Skeletal muscle tissue (tissue), 4 donors: ENCODE measurements around the gene ZFAND3. TPM values are rescaled to one million over a fixed set of nuclear protein-coding genes. Genes with fewer than 3 reads are reported as not detected.

Experiments
- H3K27ac ChIP-seq: one replicate; pipeline ENCODE4 v1.7.0; 2013; ENCODE audit warnings: mild to moderate bottlenecking, low read depth, low read length, inconsistent platforms
- H3K27me3 ChIP-seq, 3 donors: one replicate each; pipeline ENCODE4 v1.7.0; 2013; ENCODE audit warnings: low read length in 3 of 3; ENCODE audit not compliant: control insufficient read depth in 3 of 3, insufficient read depth in 3 of 3
- H3K36me3 ChIP-seq, 3 donors: one replicate each; pipeline ENCODE4 v1.7.0; 2013; ENCODE audit warnings: low read length in 3 of 3; ENCODE audit not compliant: control insufficient read depth in 3 of 3, insufficient read depth in 3 of 3
- H3K4me1 ChIP-seq, 3 donors: one replicate each; pipeline ENCODE4 v1.7.0; 2013; ENCODE audit warnings: low read length in 3 of 3, mild to moderate bottlenecking in 3 of 3; ENCODE audit not compliant: control insufficient read depth in 3 of 3, insufficient read depth in 3 of 3
- H3K4me3 ChIP-seq, 3 donors: one replicate each; pipeline ENCODE4 v1.7.0; 2013; ENCODE audit warnings: low read length in 3 of 3
- H3K9ac ChIP-seq, 3 donors: one replicate each; pipeline ENCODE4 v1.7.0; 2013; ENCODE audit warnings: low read length in 3 of 3, mild to moderate bottlenecking in 3 of 3, moderate library complexity in 2 of 3, low read depth in 1 of 3
- H3K9me3 ChIP-seq, 3 donors: one replicate each; pipeline ENCODE4 v1.7.0; 2013; ENCODE audit warnings: low read length in 3 of 3; ENCODE audit not compliant: control insufficient read depth in 3 of 3
- total RNA-seq: library from RNA; depleted of rRNA; stranded (reverse); fragments of >200 nt; gene quantifications from one replicate; pipeline ENCODE4 v1.2.3, GENCODE V29; 2014
- donor health status: Osteomylitis.

The ZFAND3 gene
- total RNA-seq, 1 donor from 2014 or later, result 23.0 TPM

- H3K4me3 ChIP-seq, result no peak overlapping the region
- H3K36me3 ChIP-seq, result no peaks in the 10 kb centered on the region
- H3K9me3 ChIP-seq, result no peaks in the 10 kb centered on the region
- peaks cover 0 to 4% (median 3%) of the 10 kb centered on the region in 3 donors for H3K4me1 ChIP-seq
- no peak overlapping the region for H3K9ac ChIP-seq
- no peak overlapping the region for H3K27ac ChIP-seq
- no peaks in the 10 kb centered on the region for H3K27me3 ChIP-seq
These were observed 201.1 kb downstream of the ZFAND3 start for GRCh38 chr6:38020593-38020992.

- Histone ChIP-seq H3K27me3 (no peaks in the 10 kb centered on the region), H3K36me3 (no peaks in the 10 kb centered on the region), H3K9ac (no peak overlapping the region), H3K27ac (no peak overlapping the region), H3K9me3 (no peaks in the 10 kb centered on the region), H3K4me1 (peaks cover 0 to 4% (median 3%) of the 10 kb centered on the region in 3 donors), H3K4me3 (no peak overlapping the region)
These were observed 201.5 kb downstream of the ZFAND3 start for GRCh38 chr6:38021029-38021428.

- no peaks in the 10 kb centered on the region for H3K27me3 ChIP-seq
- H3K9me3 ChIP-seq, result no peaks in the 10 kb centered on the region
These were observed 202.0 kb downstream of the ZFAND3 start for GRCh38 chr6:38021571-38021970.

GRCh38 chr6:38022688-38023087 lies 203.2 kb downstream of the ZFAND3 start:
- Histone ChIP-seq H3K9ac (no peak overlapping the region), H3K4me1 (peaks cover 0 to 4% (median 3%) of the 10 kb centered on the region in 3 donors), H3K9me3 (no peaks in the 10 kb centered on the region), H3K27ac (no peak overlapping the region), H3K27me3 (no peaks in the 10 kb centered on the region), H3K4me3 (no peak overlapping the region), H3K36me3 (no peaks in the 10 kb centered on the region)

More at GRCh38 chr6:38021571-38021970, 202.0 kb downstream of the ZFAND3 start:
- Histone ChIP-seq H3K27ac (no peak overlapping the region), H3K4me3 (no peak overlapping the region), H3K4me1 (peaks cover 0 to 4% (median 3%) of the 10 kb centered on the region in 3 donors), H3K36me3 (no peaks in the 10 kb centered on the region), H3K9ac (peak overlapping the region in 1 of 3 donors; percentile 35)

- H3K27ac ChIP-seq, result no peak overlapping the region
These were observed 205.4 kb downstream of the ZFAND3 start for GRCh38 chr6:38024908-38025307.

GRCh38 chr6:38025451-38025850 lies 205.9 kb downstream of the ZFAND3 start:
- H3K9ac ChIP-seq, result no peak overlapping the region
- peaks cover 0 to 5% (median 4%) of the 10 kb centered on the region in 3 donors for H3K4me1 ChIP-seq
- H3K36me3 ChIP-seq, result no peaks in the 10 kb centered on the region
- H3K4me3 ChIP-seq, result no peak overlapping the region
- H3K27ac ChIP-seq, result no peak overlapping the region
- H3K27me3 ChIP-seq, result no peaks in the 10 kb centered on the region
- no peaks in the 10 kb centered on the region for H3K9me3 ChIP-seq

More at GRCh38 chr6:38024908-38025307, 205.4 kb downstream of the ZFAND3 start:
- Histone ChIP-seq H3K9me3 (no peaks in the 10 kb centered on the region), H3K4me3 (no peak overlapping the region), H3K27me3 (no peaks in the 10 kb centered on the region), H3K9ac (no peak overlapping the region), H3K36me3 (no peaks in the 10 kb centered on the region), H3K4me1 (peaks cover 0 to 5% (median 4%) of the 10 kb centered on the region in 3 donors)

GRCh38 chr6:38027685-38028373 lies 208.3 kb downstream of the ZFAND3 start:
- peaks cover 0 to 5% (median 2%) of the 10 kb centered on the region in 3 donors for H3K4me1 ChIP-seq
- no peak overlapping the region for H3K9ac ChIP-seq
- H3K27ac ChIP-seq, result no peak overlapping the region
- no peak overlapping the region for H3K4me3 ChIP-seq
- no peaks in the 10 kb centered on the region for H3K36me3 ChIP-seq
- H3K27me3 ChIP-seq, result no peaks in the 10 kb centered on the region
- no peaks in the 10 kb centered on the region for H3K9me3 ChIP-seq

- Histone ChIP-seq H3K4me1 (peaks cover 0 to 13% (median 5%) of the 10 kb centered on the region in 3 donors), H3K27ac (no peak overlapping the region), H3K4me3 (no peak overlapping the region), H3K27me3 (no peaks in the 10 kb centered on the region), H3K36me3 (no peaks in the 10 kb centered on the region), H3K9ac (no peak overlapping the region), H3K9me3 (no peaks in the 10 kb centered on the region)
These were observed 210.9 kb downstream of the ZFAND3 start for GRCh38 chr6:38030380-38030779.

GRCh38 chr6:38032797-38033196 lies 213.3 kb downstream of the ZFAND3 start:
- Histone ChIP-seq H3K4me1 (peaks cover 0 to 15% (median 1%) of the 10 kb centered on the region in 3 donors), H3K9me3 (no peaks in the 10 kb centered on the region), H3K4me3 (no peak overlapping the region), H3K27me3 (no peaks in the 10 kb centered on the region), H3K36me3 (no peaks in the 10 kb centered on the region), H3K27ac (no peak overlapping the region), H3K9ac (no peak overlapping the region)

GRCh38 chr6:38033442-38033982 lies 214.0 kb downstream of the ZFAND3 start:
- Histone ChIP-seq H3K27me3 (no peaks in the 10 kb centered on the region), H3K9me3 (no peaks in the 10 kb centered on the region), H3K4me1 (peaks cover 0 to 15% (median 0%) of the 10 kb centered on the region in 3 donors), H3K4me3 (no peak overlapping the region), H3K27ac (no peak overlapping the region), H3K9ac (no peak overlapping the region), H3K36me3 (no peaks in the 10 kb centered on the region)
